Pancreas (tissue), 10 donors: Measurements from ENCODE around the gene CCDC68. TPM values are rescaled to one million over a fixed set of nuclear protein-coding genes. Genes with fewer than 3 reads are reported as not detected.
"Not testable (repeated sequence)": the region's sequence is repeated elsewhere in the genome, so short reads cannot be mapped to it uniquely, and the experiment has no call there.

ENCODE experiments used
- ATAC-seq, 4 donors: fragments of 200-7000 bp; cut with Tn5 transposase; one replicate each; pipeline versions ENCODE4 v1.8.0 to v1.9.1; 2020; ENCODE audit warnings: mild to moderate bottlenecking in 4 of 4, moderate library complexity in 4 of 4
- DNase-seq, 6 donors: peaks; one replicate each; pipeline ENCODE4 v3.0.0-alpha.2; 2020
- FAIRE-seq: peaks from 2 replicates; lab custom pipeline; 2012; peaks lifted over from hg19 to GRCh38; lab: Jason Lieb, UNC
- H3K27ac ChIP-seq, 4 donors: fragments of 200-600 bp; sonication (generic); 1 replicate in 3 of 4; 2 replicates in 1 of 4; pipeline versions ENCODE4 v1.5.0 to v1.8.0; 2020
- H3K27me3 ChIP-seq, 4 donors: fragments of 200-600 bp; one replicate each; pipeline ENCODE4 v1.8.0; 2021
- H3K36me3 ChIP-seq, 3 donors: fragments of 200-600 bp; sonication (generic) in 1 of 3; one replicate each; pipeline versions ENCODE4 v1.5.0 to v1.8.0; 2020 to 2021
- H3K4me1 ChIP-seq, 3 donors: fragments of 200-600 bp; one replicate each; pipeline ENCODE4 v1.8.0; 2021
- H3K4me3 ChIP-seq, 4 donors: fragments of 200-600 bp; sonication (generic) in 2 of 4; one replicate each; pipeline versions ENCODE4 v1.5.0 to v1.8.0; 2020 to 2021
- H3K9me3 ChIP-seq, 4 donors: fragments of 200-600 bp; one replicate each; pipeline ENCODE4 v1.8.0; 2021
- WGBS, 2 donors: extraction: QIAGEN DNeasy Blood & Tissue Kit; methylation state at CpG; one replicate each; pipeline ENCODE4 v1.1.7; 2013; 5-methylcytosine and 5-hydroxymethylcytosine counted together
- intact Hi-C, 3 donors: fragments of 100-400 bp; cut with DNase I; formaldehyde crosslinking; loops; one replicate each; pipeline versions ENCODE4 v1.11.1 to v1.14.2; 2022
- polyA plus RNA-seq, 2 donors: library from polyadenylated mRNA; stranded (reverse); fragments of 200-250 nt; gene quantifications; one replicate each; pipeline ENCODE4 v1.2.3, GENCODE V29; 2013
- total RNA-seq, 6 donors: library from RNA; stranded (reverse); fragmentation: NEBNext Ultra II Directional in 4 of 6; extraction: Animal tissue kit (Norgen Biotek cat#: 25700) in 4 of 6; gene quantifications; one replicate each; pipeline versions ENCODE4 v1.2.1 to v1.2.4, GENCODE V29; 2021 to 2023
- TF ChIP-seq, protein P1 (sequence below), 4 donors: fragments of 200-600 bp; sonication (generic) in 3 of 4; IDR thresholded peaks; one replicate each; pipeline versions ENCODE4 v1.5.0 to v1.8.0; 2021; ENCODE audit warnings: antibody characterized with exemption in 4 of 4
- donor health status: healthy with polysubstance abuse.
- donor health status: DM: no; HTN: no; CAD: no; lungs with moderate emphysema.
- donor health status: DM: no; HTN: no; CAD: no.
- donor health status: control.
- donor health status: control.
- donor health status: Bipolar disorder and iron deficiency.
- donor health status: DM: yes; HTN: yes; CAD: no.
- donor health status: DM: no; HTN: no; CAD: no.
- donor health status: DM: no; HTN: no; CAD: no.
- donor health status: DM: yes; HTN: yes; CAD: no.

CCDC68 gene
- total and polyA plus RNA-seq, 8 donors: 0.79 to 5.0 (median 1.3) TPM

DNA sequence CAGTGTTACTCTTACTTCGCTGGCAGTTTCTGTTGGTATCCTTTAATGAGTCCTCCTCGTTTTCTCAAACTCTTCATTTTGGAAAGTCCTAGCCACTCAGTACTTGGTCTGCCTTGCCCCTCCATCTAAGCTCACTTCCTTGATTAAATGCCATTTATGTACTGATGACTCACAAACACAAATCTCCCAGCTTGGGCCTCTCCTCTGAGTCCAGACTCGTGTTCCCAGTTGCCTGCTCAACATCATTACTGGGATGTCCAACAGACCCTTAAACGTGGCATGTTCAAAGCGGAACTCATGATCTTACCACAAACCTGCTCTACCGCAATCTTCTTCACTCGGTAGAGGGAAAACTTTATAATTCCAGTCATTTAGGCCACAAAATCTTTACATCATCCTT lies 13.8 kb upstream of the CCDC68 start:
- ATAC-seq (no peak), FAIRE-seq (no peak), DNase-seq (no peak)
- Histone ChIP-seq H3K27me3 (no peaks in the 10 kb centered on the region), H3K4me3 (no peak overlapping the region), H3K9me3 (no peaks in the 10 kb centered on the region), H3K27ac (no peak overlapping the region), H3K36me3 (no peaks in the 10 kb centered on the region), H3K4me1 (no peaks in the 10 kb centered on the region)
- TF ChIP-seq, protein P1, sequence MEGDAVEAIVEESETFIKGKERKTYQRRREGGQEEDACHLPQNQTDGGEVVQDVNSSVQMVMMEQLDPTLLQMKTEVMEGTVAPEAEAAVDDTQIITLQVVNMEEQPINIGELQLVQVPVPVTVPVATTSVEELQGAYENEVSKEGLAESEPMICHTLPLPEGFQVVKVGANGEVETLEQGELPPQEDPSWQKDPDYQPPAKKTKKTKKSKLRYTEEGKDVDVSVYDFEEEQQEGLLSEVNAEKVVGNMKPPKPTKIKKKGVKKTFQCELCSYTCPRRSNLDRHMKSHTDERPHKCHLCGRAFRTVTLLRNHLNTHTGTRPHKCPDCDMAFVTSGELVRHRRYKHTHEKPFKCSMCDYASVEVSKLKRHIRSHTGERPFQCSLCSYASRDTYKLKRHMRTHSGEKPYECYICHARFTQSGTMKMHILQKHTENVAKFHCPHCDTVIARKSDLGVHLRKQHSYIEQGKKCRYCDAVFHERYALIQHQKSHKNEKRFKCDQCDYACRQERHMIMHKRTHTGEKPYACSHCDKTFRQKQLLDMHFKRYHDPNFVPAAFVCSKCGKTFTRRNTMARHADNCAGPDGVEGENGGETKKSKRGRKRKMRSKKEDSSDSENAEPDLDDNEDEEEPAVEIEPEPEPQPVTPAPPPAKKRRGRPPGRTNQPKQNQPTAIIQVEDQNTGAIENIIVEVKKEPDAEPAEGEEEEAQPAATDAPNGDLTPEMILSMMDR (IDR thresholded peaks at IDR 0.05): no peak
- intact Hi-C loops: no loop called here
- WGBS, 2 donors: 81 to 88% methylated on average over 7 of the region's 7 CpGs

DNA sequence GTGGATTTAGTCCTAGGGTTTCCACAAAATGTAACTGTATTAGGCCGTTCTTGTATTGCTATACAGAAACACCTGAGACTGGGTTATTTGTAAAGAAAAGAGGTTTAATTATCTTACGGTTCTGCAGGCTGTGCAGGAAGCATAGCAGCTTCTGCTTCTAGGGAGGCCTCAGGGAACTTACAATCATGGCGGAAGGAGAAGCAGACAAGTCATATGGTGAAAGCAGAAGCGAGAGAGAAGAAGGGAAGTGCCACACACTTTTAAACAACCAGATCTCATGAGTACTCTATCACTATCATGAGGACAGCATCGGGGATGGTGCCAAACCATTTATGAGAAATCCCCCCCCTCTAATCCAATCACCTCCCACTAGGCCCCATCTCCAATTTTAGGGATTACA lies 9.5 kb upstream of the CCDC68 start:
- DNase-seq (no peak), FAIRE-seq (no peak), ATAC-seq (no peak)
- no peaks in the 10 kb centered on the region for H3K27me3 ChIP-seq
- no peaks in the 10 kb centered on the region for H3K9me3 ChIP-seq
- H3K36me3 ChIP-seq: no peaks in the 10 kb centered on the region
- TF ChIP-seq, protein P1 (IDR thresholded peaks at IDR 0.05): no peak
- WGBS, 2 donors: 93 to 98% methylated on average over 5 of the region's 5 CpGs
- intact Hi-C loops: no loop called here
- H3K4me1 ChIP-seq: no peaks in the 10 kb centered on the region
- H3K4me3 ChIP-seq: no peak overlapping the region
- no peak overlapping the region for H3K27ac ChIP-seq

DNA sequence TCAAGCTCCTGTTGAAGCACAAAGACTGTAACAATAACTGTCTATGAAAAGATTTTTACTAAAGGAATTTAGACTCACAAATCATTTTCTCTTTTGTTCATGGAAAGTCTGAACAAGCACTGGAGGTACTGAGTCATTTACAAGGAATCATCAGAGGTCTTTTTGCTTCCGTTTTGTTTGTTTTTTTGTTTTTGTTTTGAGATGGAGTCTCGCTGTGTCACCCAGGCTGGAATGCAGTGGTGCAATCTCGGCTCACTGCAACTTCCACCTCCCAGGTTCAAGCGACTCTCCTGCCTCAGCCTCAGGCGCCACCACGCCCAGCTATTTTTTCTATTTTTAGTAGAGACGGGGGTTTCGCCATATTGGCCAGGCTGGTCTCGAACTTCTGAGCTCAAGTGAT lies 9.0 kb upstream of the CCDC68 start:
- WGBS, 2 donors: 93 to 96% methylated on average over 9 of the region's 9 CpGs
- H3K9me3 ChIP-seq, H3K27ac ChIP-seq, intact Hi-C loops, H3K4me3 ChIP-seq, FAIRE-seq, H3K4me1 ChIP-seq, H3K36me3 ChIP-seq, DNase-seq, H3K27me3 ChIP-seq, ATAC-seq: not testable (repeated sequence)

DNA sequence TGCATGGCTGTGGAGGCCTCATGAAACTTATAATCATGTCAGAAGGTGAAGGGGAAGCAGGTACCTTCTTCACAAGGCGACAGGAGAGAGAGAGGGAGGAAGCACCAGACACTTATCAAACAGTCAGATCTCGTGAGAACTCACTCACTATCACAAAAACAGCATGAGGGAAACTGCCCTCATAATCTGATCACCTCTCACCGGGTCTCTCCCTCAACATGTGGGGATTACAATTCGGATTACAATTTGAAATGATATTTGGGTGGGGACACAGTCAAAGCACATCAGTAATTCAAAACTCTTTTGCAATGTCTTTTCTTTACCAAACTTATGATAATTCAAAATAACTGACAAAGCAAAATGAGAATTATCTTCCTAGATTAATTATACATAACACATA lies 8.5 kb upstream of the CCDC68 start:
- no peak for DNase-seq
- TF ChIP-seq, protein P1 (IDR thresholded peaks at IDR 0.05): no peak
- Histone ChIP-seq H3K4me1 (no peaks in the 10 kb centered on the region), H3K4me3 (no peak overlapping the region), H3K27ac (no peak overlapping the region), H3K36me3 (no peaks in the 10 kb centered on the region), H3K27me3 (no peaks in the 10 kb centered on the region), H3K9me3 (no peaks in the 10 kb centered on the region)
- ATAC-seq: no peak
- FAIRE-seq: no peak
- intact Hi-C loops: no loop called here
- WGBS, 2 donors: 76 to 86% methylated on average over 4 of the region's 4 CpGs

DNA sequence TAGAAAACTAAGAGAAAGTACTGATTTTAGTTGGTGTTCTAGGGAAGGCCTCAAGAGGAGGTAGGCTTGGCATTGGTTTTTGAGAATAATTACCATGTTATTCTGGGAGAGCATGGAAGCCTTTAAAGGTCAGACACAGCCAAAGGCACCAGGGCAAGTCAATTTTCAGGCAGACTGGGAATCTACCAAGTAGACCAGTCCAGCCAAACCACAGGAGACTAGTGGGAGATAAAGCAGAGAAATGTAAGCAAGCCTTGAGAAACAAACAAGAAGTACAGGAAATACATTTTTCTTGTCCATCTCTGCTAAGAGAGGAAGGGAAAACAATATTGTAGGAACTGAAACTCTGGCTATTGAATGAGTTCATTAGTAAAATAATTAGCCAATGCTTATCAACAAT lies 5.5 kb upstream of the CCDC68 start:
- FAIRE-seq (no peak), DNase-seq (no peak), ATAC-seq (no peak)
- TF ChIP-seq, protein P1 (IDR thresholded peaks at IDR 0.05): no peak
- H3K4me1 ChIP-seq: no peaks in the 10 kb centered on the region
- no peak overlapping the region for H3K27ac ChIP-seq
- no peaks in the 10 kb centered on the region for H3K27me3 ChIP-seq
- H3K9me3 ChIP-seq: no peaks in the 10 kb centered on the region
- H3K36me3 ChIP-seq: no peaks in the 10 kb centered on the region
- no peak overlapping the region for H3K4me3 ChIP-seq
- intact Hi-C loops: no loop called here
